Epithelial cell of esophagus (primary cell): ENCODE data around the gene TMEM200C.

Experiments used
- DNase-seq: peaks from one replicate; pipeline ENCODE4 v3.0.0; 2010; ENCODE audit warnings: low read depth
- H3K4me3 ChIP-seq: 2 replicates; pipeline ENCODE4 v1.5.1; 2011; ENCODE audit warnings: mild to moderate bottlenecking, low read length, control low read depth
- TF ChIP-seq, protein P1 (sequence below): IDR thresholded peaks from 2 replicates; pipeline ENCODE4 v1.5.1; 2011; ENCODE audit warnings: low read depth, mild to moderate bottlenecking, low read length, control low read depth, inconsistent platforms; ENCODE audit not compliant: insufficient read depth; ENCODE audit errors: missing control alignments

TMEM200C gene

DNA sequence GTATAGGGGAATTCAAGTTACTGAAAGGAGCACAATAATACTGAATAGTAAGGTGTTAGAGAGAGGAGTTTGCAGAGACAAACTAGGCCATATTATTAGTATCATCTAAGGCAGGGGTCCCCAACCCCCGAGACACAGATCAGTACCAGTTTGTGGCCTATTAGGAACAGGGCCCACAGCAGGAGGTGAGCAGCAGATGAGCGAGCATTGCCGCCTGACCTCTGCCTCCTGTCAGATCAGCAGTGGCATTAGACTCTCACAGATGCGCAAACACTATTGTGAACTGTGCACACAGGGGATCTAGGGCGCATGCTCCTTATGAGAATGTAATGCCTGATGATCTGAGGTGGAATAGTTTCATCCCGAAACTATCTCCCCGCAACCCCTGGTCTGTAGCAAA, 41.8 kb upstream of the TMEM200C start:
- no peak for DNase-seq
- TF ChIP-seq, protein P1, sequence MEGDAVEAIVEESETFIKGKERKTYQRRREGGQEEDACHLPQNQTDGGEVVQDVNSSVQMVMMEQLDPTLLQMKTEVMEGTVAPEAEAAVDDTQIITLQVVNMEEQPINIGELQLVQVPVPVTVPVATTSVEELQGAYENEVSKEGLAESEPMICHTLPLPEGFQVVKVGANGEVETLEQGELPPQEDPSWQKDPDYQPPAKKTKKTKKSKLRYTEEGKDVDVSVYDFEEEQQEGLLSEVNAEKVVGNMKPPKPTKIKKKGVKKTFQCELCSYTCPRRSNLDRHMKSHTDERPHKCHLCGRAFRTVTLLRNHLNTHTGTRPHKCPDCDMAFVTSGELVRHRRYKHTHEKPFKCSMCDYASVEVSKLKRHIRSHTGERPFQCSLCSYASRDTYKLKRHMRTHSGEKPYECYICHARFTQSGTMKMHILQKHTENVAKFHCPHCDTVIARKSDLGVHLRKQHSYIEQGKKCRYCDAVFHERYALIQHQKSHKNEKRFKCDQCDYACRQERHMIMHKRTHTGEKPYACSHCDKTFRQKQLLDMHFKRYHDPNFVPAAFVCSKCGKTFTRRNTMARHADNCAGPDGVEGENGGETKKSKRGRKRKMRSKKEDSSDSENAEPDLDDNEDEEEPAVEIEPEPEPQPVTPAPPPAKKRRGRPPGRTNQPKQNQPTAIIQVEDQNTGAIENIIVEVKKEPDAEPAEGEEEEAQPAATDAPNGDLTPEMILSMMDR, result no peak

DNA sequence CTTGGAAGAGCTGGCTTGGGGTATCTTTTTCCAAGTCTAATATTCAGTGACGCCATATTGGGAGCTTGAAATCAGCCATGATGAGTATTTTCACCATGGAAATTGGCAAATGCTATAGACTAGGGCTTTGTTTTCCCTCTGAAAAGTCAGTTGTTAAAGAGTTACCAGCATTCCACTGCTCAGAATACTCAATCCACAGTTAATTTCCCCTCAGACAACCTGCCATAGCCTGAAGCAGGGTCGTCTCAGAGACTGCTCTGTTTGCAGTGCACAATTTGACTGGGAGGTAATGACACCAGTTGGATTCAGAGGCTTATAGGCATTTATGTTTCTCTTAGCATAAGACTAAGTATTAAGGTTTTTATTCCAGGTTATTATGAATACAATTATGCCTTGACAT, 35.5 kb upstream of the TMEM200C start:
- no peak overlapping the region for H3K4me3 ChIP-seq
- TF ChIP-seq, protein P1, result no peak

More for the DNA sequence above, 41.8 kb upstream of the TMEM200C start:
- no peak overlapping the region for H3K4me3 ChIP-seq

DNA sequence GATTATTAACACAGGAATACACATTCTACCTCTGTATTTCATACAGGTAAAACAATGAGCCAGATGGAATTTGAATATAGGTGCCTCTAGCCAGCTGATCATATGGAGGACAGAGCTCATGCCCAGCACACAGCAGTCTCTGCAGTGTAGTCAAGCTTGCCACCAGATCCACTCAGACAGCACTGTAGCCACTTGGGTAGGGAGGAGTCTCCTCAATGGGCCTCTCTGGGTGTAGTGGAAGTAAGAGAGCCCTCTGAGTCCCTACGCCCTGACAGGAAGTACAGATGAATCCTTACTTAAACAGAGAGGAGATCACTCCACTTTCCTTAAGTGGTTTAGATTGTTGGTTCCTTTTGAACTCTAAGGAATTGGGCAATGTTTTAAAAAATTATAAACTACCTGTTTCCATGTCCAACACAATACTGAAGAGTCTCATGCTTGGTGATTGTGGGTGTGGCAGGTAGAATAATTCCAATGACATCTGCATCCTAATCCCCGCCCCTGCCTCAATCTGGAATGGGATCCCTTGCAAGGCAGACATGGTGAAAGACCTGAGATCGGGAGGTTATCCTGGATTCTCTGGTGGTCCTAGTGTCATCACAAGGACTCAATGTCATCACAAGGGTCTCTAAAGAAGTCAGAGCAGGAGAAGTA, 23.0 kb upstream of the TMEM200C start:
- TF ChIP-seq, protein P1, result no peak
- no peak overlapping the region for H3K4me3 ChIP-seq
- DNase-seq, result no peak

More for the DNA sequence above, 35.5 kb upstream of the TMEM200C start:
- no peak for DNase-seq

DNA sequence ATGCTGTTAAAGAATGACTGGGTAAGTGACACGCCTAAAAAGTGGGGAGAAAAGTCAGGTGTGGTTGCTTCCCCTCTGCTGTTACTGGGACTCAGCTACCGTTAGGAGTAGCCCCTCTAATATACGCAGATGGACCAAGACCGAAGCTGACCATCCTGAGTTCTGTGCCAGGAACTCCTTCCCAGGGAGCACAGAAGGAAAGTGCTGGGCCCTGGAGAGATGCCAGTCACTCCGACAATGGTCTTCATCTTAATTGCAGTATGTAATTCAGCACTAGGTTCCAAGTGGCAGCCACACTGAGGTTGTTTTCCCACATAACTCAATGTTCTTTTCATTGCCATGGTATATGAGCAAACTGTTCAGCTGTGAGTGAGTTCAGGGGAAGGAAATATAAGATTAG, 19.6 kb upstream of the TMEM200C start:
- no peak for DNase-seq
- TF ChIP-seq, protein P1, result no peak
- H3K4me3 ChIP-seq, result no peak overlapping the region

DNA sequence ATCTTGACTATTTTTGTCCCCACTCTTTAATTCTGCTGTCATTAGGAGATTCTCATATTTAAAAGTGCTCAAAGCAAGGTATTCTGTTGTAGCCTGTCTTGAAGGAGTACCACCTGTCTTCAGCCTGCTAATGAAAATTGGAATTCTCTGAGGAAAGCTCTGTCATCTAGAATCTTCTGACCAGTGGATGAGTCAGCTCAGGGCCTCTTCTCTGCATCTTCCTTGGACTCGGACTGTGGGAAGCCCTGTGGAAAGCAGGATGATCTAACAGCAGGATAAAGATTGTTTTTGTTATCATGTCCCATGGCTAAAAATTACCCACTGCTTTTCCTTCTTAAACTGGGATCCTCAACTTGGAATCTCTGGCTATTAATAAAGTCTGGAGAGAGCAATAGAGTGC, 18.7 kb upstream of the TMEM200C start:
- no peak for DNase-seq
- TF ChIP-seq, protein P1, result no peak
- no peak overlapping the region for H3K4me3 ChIP-seq

GRCh38 chr18:5912566-5912965, 17.2 kb upstream of the TMEM200C start:
- DNase-seq, result no peak
- no peak overlapping the region for H3K4me3 ChIP-seq
- TF ChIP-seq, protein P1, result no peak

GRCh38 chr18:5909125-5909524, 13.8 kb upstream of the TMEM200C start:
- DNase-seq, result no peak

More at GRCh38 chr18:5909125-5909524, 13.8 kb upstream of the TMEM200C start:
- H3K4me3 ChIP-seq, result no peak overlapping the region
- TF ChIP-seq, protein P1, result no peak
